Body of pancreas (tissue), 4 donors: ENCODE measurements around the gene EMILIN2.

Experiments used
- CTCF ChIP-seq, 7 experiments: fragments of 450-650 bp in 4 of 7; fragments of 200-600 bp in 3 of 7; sonication (generic) in 3 of 7; IDR thresholded peaks; one replicate each; pipeline ENCODE4 v1.5.1; 2016 to 2019; ENCODE audit warnings: antibody characterized with exemption in 7 of 7
- POLR2A ChIP-seq, 3 donors: fragments of 450-650 bp; IDR thresholded peaks; one replicate each; pipeline ENCODE4 v1.6.1; 2016; ENCODE audit warnings: antibody characterized with exemption in 3 of 3, mild to moderate bottlenecking in 2 of 3

DNA sequence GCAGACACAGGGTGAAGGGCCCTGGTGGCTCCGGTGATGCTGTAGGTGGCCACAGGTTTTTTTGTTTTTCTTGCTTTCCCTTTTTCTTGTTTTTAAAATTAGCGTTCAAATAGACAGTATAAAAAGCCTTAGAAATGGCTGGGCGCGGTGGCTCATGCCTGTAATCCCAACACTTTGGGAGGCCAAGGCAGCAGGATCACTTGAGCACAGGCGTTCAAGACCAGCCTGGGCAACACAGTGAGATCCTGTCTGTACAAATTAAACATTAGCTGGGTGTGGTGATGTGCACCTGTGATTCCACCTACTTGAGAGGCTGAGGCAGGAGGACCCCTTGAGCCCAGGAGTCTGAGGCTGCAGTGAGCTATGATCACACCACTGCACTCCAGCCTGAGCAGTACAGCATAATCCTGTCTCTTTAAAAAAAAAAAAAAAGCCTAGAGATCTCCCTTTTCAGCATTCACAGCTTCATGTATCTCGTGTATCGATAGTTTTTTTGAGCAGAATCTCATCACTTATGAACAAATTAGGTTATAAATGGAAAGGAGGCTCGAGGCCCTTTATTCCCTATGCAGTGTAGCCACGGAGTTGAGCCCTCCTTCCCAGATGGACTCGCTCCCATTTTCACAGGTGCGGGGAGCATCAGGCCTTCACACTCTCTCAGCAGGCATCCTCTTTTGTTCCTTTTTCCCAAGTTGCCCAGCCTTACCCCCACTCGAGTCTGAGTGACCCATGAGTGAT, 50.8 kb downstream of the EMILIN2 start:
- TF ChIP-seq CTCF (IDR thresholded peaks at IDR 0.05) (no peak), POLR2A (IDR thresholded peaks at IDR 0.05) (no peak)
